ENCODE data around the gene ZNF117. TPM values are rescaled to one million over a fixed set of nuclear protein-coding genes. Genes with fewer than 3 reads are reported as not detected.

ZNF117 gene
- total and polyA plus RNA-seq, 11 donors = 1.4 to 7.2 (median 2.7) TPM

DNA sequence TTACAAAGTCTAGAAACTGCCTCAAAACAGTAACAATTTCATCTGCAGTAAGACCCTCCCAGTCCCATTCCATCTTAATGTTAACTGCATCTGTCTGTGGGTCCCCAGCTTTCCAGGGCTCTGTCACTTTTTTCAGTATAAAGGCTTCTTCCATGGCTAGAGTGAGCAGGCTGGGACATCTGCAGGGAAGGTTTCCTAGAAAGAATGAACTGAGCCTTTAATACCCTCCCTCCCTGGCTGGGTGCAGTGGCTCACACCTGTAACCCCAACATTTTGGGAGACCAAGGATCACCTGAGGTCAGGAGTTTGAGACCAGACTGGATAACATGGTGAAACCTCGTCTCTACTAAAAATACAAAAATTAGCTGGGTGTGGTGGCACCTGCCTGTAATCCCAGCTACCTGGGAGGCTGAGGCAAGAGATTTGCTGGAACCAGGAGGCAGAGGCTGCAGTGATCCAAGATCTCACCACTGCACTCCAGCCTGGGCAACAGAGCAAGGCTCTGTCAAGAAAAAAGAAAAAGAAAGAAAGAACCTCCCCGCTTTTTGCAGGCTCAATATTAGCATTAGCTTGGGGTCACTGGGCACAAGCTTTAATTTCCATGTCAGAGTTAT is 12.2 kb upstream of the ZNF117 start:
- 96 to 99% (median 96%) methylated on average over 2 of the region's 2 CpGs for WGBS, 4 donors
- H3K36me3 ChIP-seq = peaks cover 0 to 13% (median 0%) of the 10 kb centered on the region in 9 donors
- H3K27me3 ChIP-seq = no peaks in the 10 kb centered on the region
- H3K9me3 ChIP-seq = peaks cover 0 to 24% (median 0%) of the 10 kb centered on the region in 12 donors
- DNase-seq (no peak), ATAC-seq (no peak)
- intact Hi-C loops (cut with DNase I) = no loop called here
- no peak overlapping the region for H3K4me3 ChIP-seq
- no peak for TF ChIP-seq POLR2A (IDR thresholded peaks at IDR 0.05)
- TF ChIP-seq, protein P1, sequence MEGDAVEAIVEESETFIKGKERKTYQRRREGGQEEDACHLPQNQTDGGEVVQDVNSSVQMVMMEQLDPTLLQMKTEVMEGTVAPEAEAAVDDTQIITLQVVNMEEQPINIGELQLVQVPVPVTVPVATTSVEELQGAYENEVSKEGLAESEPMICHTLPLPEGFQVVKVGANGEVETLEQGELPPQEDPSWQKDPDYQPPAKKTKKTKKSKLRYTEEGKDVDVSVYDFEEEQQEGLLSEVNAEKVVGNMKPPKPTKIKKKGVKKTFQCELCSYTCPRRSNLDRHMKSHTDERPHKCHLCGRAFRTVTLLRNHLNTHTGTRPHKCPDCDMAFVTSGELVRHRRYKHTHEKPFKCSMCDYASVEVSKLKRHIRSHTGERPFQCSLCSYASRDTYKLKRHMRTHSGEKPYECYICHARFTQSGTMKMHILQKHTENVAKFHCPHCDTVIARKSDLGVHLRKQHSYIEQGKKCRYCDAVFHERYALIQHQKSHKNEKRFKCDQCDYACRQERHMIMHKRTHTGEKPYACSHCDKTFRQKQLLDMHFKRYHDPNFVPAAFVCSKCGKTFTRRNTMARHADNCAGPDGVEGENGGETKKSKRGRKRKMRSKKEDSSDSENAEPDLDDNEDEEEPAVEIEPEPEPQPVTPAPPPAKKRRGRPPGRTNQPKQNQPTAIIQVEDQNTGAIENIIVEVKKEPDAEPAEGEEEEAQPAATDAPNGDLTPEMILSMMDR (IDR thresholded peaks at IDR 0.05) = no peak
- H3K27ac ChIP-seq = peak overlapping the region in 2 of 12 donors; percentile 4 to 5
- peaks cover 0 to 69% (median 33%) of the 10 kb centered on the region in 12 donors for H3K4me1 ChIP-seq

DNA sequence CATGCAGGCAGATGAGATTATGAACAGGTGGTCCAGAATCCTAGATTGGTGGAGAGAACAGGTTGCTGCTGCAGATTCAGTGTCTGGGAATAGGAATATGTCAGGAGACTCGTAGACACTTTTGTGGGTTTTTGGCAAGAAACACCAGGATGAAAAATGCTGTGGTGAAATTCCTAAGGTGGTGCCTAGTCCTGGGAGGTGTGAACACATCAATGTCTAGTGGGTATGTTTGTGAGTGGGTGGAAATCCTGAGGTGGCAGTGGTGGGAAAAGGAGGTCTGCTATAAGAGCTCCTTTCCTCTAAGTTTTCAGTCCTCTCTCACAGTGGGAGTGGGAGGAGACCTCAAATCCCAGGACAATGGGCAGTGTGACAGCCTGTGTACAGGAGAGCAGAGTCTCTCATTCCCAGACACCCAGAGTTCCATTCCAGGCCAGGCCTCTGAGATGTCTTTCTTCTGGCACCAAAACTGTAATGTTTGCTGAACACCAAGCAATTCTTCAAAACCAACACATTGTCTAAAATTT is 10.5 kb upstream of the ZNF117 start:
- TF ChIP-seq POLR2A (IDR thresholded peaks at IDR 0.05) = no peak
- TF ChIP-seq, protein P1 (IDR thresholded peaks at IDR 0.05) = no peak
- 0% methylated on average over 1 of the region's 1 CpG for WGBS, 4 donors
- ATAC-seq (no peak), DNase-seq (no peak)
- no peak overlapping the region for H3K27ac ChIP-seq
- H3K4me1 ChIP-seq = peaks cover 0 to 75% (median 29%) of the 10 kb centered on the region in 12 donors
- H3K27me3 ChIP-seq = no peaks in the 10 kb centered on the region
- intact Hi-C loops (cut with DNase I) = no loop called here
- H3K4me3 ChIP-seq = no peak overlapping the region
- peaks cover 0 to 13% (median 0%) of the 10 kb centered on the region in 9 donors for H3K36me3 ChIP-seq
- H3K9me3 ChIP-seq = peaks cover 0 to 31% (median 0%) of the 10 kb centered on the region in 12 donors

DNA sequence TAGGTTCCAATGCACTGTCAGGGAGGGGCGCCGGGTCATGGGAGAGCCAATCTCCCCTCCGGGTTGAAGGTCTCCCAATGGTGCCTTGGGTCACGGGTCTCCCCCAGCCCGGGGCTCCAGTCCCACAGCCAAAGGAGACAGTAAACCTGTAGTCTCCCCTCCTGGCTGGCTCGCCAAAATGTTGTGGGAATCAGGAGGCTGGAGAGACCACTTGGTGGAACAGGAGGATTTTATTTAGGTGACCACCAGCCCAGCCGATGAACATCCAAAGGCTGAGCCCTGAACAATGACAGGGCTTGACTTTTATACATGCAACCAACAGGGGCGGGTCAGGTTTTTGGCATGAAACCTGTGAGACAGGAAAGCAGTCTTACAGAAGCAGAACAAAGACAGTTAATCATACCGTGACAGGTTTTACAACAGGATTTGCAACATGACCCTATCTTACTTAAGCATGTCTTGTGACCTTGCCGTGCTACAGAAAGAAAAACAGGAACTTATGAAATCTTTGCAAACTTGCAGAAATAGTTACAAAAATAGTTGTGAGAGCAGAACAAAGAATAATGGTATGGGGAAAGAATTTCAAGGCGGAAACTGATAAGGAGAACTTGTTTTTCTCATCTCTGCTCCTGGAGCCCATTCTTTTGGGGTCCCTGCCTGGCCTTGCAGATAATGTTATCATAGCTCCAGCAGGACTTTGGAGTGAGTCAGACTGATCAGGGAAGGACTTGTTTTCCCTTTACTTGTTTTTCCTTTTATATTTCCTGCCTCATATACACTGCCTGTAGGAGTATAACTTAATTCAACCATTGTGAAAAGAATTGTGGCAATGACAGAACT is 8.5 kb upstream of the ZNF117 start:
- H3K4me3 ChIP-seq = no peak overlapping the region
- DNase-seq = no peak
- 60 to 82% (median 73%) methylated on average over 9 to 11 of the region's 11 CpGs for WGBS, 4 donors
- TF ChIP-seq, protein P1 (IDR thresholded peaks at IDR 0.05) = no peak
- TF ChIP-seq POLR2A (IDR thresholded peaks at IDR 0.05) = no peak
- peaks cover 0 to 59% (median 17%) of the 10 kb centered on the region in 12 donors for H3K4me1 ChIP-seq
- no peaks in the 10 kb centered on the region for H3K27me3 ChIP-seq
- H3K27ac ChIP-seq = peak overlapping the region in 9 of 12 donors; percentile 26 to 86 (median 63)
- ATAC-seq = peak in 3 of 4 donors; percentile 13 to 47 (median 35)
- peaks cover 0 to 50% (median 2%) of the 10 kb centered on the region in 12 donors for H3K9me3 ChIP-seq
- H3K36me3 ChIP-seq = peaks cover 0 to 13% (median 0%) of the 10 kb centered on the region in 9 donors
- intact Hi-C loops (cut with DNase I) = no loop called here

DNA sequence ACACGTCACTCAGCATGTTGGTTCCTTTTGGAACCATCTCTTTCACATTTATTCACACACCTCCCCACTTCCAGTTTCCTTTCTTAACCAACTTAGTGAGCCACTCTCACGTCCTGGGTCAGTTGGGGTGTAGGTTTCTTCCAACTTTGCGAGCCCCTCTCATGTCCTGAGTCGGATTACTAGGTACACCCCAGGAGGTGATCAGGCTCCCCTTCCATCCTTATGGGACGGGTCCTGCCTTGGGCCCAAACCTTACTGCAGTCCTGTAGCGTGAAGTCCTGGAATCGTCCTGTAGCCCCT is 8.0 kb upstream of the ZNF117 start:
- WGBS, 4 donors = 95 to 99% (median 97%) methylated on average over 7 of the region's 7 CpGs
- peak overlapping the region in 9 of 12 donors; percentile 26 to 86 (median 71) for H3K27ac ChIP-seq
- intact Hi-C loops (cut with DNase I) = no loop called here

More for the DNA sequence above, 8.0 kb upstream of the ZNF117 start:
- Histone ChIP-seq H3K36me3 (peaks cover 0 to 13% (median 0%) of the 10 kb centered on the region in 9 donors), H3K9me3 (peaks cover 0 to 56% (median 2%) of the 10 kb centered on the region in 12 donors), H3K27me3 (no peaks in the 10 kb centered on the region), H3K4me1 (peaks cover 0 to 54% (median 14%) of the 10 kb centered on the region in 12 donors), H3K4me3 (no peak overlapping the region)
- DNase-seq (no peak), ATAC-seq (no peak)
- no peak for TF ChIP-seq POLR2A (IDR thresholded peaks at IDR 0.05)
- TF ChIP-seq, protein P1 (IDR thresholded peaks at IDR 0.05) = no peak

Measured in heart left ventricle (tissue), 16 donors.